HG03039 (cell line): Measurements from ENCODE around the gene PLPPR2.
"Not testable (repeated sequence)": the region's sequence is repeated elsewhere in the genome, so short reads cannot be mapped to it uniquely, and the experiment has no call there.

Source experiments
- ATAC-seq: cut with Tn5 transposase; IDR thresholded peaks from one replicate; pipeline ENCODE4 v1.9.1; 2021; ENCODE audit warnings: mild to moderate bottlenecking, moderate library complexity; ENCODE audit not compliant: unreplicated experiment

Gene PLPPR2, protein sequence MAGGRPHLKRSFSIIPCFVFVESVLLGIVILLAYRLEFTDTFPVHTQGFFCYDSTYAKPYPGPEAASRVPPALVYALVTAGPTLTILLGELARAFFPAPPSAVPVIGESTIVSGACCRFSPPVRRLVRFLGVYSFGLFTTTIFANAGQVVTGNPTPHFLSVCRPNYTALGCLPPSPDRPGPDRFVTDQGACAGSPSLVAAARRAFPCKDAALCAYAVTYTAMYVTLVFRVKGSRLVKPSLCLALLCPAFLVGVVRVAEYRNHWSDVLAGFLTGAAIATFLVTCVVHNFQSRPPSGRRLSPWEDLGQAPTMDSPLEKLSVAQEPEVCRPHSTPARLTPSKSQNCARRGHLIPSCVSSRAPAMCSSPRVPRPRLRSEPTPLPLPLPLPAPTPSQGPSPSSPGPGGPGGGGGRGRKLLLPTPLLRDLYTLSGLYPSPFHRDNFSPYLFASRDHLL

DNA sequence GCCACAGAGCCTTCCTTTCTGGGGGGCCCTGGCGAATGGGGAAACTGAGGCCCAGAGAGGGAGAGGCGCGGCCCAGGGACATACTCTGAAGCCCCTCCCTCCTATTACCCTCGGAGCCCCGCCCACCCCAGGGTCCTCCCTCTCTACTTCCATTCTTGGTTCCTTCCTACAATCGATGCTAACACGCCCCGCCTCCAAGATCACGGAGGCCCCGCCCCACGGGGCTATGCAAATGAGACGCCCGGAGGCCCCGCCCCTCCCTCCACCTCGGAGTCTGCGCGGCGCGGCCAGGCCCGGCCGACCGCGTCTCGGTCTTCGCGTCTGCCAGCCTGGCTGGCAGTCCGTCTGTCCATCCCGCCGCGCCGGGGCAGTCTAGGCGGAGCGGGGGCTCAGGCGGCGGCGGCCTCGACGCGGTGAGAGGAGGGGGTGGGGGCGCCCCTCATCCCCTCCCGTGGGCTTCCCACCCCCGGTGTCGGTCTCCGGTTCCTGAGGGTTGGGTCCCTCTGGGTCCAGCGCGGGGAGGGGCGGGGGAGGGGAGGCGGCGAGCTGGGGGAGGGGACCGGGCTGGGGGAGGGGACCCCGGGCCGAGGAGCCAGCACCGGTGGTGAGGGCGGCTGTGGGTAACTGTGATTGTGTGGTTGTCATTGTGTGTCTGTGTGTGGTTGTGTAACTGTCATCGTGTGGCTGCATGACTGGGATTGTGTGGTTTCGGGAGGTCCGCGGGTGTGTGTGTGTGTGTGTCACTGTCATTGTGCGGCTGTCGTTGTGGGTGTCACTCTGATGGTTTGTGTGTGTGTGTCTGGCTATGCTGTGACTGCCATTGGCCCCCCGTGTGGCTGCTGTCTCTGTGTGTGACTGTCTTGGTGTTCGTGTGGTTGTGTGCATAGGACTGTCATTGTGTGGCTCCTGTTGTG, at the start of gene PLPPR2:
Gene PLPPR2 (plus strand): TSS at position 273 of the 914 bp plus-strand sequence. CDS start 2,242 bp downstream, outside the sequence.
- ATAC-seq: no peak

DNA sequence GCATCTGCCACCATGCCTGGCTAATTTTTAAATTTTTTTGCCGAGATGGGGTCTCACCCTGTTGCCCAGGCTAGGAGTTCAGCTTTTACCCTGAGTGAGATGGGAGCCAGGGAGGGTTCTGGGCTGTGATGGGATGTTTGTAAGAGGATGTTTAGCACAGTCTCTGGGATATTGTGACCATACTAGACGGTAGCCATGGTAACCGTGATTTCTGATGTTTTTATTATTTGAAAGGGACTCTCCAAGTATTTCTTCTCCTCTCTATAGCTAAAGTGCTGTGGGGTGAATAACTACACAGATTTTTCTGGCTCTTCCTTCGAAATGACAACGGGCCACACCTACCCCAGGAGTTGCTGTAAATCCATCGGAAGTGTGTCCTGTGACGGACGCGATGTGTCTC, 48.9 kb upstream of the PLPPR2 start:
- ATAC-seq: no peak

DNA sequence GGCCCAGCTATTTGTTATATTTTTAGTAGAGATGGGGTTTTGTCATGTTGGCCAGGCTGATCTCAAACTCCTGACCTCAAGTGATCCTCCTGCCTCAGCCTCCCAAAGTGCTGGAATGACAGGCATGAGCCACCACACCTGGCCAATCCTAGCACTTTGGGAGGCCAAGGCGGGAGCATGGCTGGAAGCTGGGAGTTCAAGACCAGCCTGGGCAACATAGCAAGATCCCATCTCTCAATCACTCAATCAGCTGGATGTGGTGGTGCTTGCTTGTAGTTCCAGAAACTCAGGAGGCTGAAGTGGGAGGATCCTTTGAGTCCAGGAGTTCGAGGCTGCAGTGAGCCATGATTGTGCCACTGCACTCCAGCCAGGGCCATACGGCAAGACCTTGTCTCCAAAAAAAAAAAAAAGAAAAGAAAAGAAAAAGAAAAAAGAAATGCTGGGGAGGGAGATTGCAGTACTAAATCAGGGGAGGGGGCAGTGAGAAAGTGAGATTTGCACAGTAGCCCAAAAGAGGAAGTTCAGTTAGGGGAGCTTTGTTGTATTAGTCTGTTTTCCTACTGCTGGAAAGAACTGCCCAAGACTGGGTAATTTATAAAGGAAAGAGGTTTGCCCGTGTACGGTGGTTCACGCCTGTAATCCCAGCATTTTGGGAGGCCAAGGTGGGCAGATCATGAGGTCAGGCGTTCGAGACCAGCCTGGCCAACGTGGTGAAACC, 34.8 kb upstream of the PLPPR2 start:
- not testable (repeated sequence) for ATAC-seq

DNA sequence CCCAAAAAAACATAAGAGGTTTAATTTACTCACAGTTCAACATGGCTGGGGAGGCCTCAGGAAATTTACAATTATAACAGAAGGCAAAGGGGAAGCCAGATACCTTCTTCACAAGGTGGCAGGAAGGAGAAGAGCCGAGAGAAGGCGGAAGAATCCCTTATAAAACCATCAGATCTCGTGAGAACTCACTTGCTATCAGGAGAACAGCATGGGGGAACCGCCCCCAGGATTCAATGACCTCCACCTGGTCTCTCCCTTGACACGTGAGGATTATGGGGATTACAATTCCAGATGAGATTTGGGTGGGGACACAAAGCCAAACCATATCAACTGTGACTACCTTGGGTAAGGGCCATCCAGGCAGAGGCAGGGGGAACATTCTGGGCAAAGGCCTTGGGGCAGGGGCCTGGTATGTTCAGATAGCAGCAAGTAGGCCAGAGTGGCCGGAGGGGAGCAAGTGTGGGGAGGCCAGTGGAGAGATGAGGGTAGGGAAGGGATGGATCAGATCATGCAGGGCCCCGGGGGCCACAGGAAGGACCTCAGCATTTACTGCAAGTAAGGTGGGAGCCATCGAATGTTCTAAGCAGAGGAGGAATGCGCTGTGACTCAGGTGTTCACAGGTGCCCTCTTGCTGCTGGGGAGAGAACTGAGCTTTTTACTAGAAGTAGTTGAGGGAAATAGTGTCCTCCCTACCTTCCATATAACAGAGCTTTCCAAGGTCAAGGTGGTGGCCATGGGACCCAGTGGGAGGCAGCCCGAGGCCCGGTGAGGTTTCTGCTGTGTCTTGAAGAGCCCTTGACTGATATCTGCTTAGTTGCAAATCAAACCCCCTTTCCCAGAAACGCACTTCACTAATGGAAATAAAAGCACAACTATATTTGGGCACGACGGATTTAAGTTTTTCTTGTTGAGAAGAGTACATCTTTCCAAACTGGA, 33.8 kb upstream of the PLPPR2 start:
- ATAC-seq: no peak

DNA sequence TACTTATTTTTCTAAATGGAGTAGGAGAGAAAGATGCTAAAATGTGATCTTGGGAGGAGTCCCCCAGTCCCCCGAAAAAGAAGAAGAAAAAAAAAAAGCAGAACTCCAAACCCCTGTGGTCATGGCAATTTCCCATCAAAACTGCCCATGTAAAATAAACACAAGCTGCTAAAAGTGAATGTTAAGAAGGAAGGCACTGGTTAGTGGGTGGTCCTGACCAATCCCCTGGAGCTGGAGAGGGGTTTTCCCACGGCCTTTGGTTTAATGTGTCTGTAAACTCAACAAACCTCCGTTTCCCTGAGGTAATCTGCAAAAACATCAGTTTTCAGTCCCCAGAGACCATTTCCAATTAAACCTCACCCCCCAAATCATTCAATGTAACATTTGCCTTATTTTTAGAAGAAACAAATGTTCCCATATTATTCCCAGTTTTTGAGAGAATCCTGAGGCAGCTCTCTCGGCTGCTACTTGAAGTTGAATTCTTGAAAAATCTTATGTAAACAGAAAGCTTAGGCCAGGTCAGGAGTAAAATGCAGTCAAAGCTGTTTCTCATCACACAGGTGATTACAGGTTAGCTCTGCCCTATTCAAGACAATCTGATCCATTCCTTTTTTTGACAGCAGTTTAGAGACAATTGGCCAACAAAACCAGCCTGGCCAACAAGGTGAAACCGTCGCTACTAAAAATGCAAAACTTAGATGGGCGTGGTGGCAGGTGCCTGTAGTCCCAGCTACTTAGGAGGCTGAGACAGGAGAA, 32.8 kb upstream of the PLPPR2 start:
- no peak for ATAC-seq

DNA sequence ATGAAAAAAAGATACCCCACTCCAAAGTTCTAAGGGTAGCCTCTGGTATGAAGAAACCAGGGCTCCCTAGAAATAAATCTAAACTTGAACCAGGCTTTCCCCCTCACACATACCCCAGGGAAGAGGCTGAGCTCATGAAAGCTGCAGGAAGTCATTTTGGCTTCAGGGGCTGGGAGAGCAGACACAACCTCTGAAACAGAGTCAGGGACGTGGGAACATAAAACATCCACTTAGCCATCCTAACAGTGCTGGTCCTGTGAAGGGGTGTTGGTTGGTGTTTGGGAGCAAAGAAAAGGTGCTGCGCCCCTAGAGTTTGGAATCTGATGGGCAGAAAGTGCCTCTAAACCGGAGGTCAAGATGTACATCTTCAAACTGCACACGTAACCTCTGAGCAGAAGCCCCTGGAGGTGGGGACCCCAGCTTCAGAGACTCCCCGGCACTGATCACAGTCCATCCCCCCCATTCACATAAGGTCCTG, 31.6 kb upstream of the PLPPR2 start:
- ATAC-seq: no peak

DNA sequence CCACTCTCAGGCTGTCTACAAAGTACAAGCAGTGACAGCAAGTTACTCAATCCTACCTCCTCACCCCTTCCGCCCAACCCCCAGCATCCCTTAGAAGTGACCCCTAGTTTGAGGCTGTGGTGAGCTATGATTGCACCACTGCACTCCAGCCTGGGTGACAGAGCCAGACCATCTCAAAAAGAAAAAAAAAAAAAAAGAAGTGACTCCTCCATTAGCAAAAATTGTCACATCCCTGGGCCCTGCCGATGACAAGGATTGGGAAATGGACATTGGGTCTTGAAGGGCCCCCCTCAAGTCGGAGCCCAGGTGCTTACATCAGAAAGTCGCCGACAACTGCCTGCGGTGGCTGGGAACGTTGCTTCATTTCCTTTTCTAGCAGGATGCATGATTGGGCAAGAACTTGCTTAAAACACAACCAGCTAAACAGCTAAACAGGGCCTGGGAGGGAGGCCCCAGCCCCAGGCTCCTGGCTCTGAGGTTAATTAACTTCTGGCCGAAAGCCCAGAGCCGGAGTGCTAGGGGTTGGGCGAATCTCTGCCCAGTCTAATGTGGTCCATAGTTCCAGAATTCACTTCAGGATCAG, 31.1 kb upstream of the PLPPR2 start:
- no peak for ATAC-seq

DNA sequence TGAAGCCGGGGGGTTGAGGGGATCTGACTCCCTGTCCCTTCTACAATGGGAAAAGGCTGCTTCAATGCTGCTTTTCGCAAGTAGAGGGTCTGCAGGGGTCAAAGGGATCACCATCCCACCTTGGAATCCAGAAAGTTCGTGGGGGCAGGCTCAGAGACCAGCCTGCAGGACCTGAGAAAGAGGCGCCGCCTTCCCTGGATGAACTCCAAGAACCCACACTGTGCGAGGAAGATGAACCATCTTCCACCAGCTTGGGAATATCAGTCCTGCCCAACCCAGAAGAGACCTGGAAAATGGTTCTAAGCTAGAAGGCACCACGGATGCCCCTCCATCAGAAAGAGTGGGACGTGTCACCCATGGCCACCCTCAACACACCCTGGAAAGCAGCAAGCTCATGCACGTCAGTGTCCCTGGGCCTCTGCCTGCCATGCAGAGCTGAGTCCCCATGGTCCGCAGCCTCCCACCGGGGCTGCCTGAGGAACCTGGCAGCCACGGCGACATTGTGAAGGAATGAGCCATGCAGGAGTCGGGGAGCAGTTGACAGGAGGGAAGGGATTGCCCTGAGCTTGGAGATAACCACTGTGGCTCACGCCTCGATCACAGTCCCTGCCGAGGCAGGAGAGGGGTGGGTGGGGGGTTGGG, 30.4 kb upstream of the PLPPR2 start:
- ATAC-seq: no peak

DNA sequence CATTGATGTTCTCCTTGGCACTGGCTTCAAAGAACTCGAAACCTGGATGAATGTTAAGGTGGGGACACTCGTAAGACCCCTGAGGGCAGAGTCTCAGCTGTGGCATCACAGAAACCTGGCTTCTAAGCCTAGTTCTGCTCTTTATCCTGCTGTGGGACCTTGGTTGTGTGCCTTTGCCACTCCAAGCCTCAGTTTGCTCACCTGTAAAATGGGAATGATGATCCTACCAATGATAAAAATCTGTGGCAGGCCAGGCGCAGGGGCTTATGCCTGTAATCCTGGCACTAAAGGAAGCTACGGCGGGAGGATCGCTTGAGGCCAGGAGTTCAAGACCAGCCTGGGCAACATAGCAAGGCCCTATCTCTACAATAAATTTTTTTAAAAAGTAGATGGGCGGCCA, 29.7 kb upstream of the PLPPR2 start:
- no peak for ATAC-seq

DNA sequence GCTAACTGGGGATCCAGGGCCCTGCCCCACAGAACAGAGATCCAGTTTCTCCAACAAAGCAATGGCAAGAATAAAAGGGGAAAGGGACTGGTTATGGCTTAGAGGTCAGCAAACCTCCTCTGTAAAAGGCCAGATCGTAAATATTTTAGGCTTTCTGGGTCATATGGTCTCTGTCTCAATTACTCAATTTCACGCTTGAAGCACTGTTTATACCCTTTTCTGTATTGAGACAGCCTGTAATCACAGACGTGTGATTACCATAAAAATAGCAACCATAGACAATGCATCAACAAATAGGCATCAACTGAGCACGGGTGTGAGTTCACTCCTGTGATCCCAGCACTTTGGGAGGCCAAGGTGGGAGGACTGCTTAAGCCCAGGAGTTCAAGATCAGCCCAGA, 25.1 kb upstream of the PLPPR2 start:
- no peak for ATAC-seq

DNA sequence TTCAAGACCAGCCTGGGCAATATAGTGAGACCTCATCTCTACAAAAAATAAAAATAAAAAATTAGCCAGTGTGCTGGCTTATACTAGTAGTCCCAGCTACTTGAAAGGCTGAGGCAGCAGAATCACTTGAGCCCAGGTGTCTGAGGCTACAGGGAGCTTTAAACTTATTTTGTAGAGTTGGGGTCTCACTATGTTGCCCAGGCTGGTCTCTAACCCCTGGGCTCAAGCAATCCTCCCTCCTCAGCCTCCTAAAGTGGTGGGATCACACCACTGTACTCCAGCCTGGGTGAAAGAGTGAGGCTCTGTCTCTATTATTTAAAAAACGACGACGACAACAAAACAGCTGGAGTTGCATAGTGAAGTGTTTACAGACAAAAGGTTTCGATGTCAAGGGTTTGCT, 23.7 kb upstream of the PLPPR2 start:
- ATAC-seq: no peak

DNA sequence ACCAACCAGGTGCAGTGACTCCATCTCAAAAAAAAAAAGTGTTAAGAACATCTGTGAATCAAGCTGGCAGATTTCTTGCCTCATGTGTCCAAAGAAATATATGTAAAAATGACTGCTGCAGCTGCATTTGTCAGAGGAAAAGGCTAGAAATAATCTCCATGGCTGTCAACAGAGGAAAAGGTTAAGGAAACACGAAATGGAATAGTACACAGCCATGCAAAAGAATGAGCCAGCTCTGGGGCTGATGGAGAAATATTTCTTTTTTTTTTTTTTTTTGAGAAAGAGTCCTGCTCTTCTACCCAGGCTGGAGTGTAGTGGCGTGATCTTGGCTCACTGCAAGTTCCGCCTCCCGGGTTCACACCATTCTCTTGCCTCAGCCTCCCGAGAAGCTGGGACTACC, 22.4 kb upstream of the PLPPR2 start:
- ATAC-seq: no peak

DNA sequence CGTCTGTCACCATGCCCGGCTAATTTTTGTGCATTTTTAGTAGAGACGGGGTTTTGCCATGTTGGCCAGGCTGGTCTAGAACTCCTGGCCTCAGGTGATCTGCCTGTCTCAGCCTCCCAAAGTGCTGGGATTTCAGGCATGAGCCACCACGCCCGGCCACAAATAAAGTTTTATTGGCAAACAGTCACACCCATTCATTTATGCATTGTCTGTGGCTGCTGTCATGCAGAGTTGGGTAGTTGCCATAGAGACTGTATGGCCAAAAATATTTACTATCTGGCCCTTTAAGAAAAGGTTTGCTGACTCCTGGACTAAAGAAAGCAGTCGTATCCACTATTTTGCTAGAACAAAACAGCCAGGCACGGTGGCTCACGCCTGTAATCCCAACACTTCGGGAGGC, 21.4 kb upstream of the PLPPR2 start:
- not testable (repeated sequence) for ATAC-seq

DNA sequence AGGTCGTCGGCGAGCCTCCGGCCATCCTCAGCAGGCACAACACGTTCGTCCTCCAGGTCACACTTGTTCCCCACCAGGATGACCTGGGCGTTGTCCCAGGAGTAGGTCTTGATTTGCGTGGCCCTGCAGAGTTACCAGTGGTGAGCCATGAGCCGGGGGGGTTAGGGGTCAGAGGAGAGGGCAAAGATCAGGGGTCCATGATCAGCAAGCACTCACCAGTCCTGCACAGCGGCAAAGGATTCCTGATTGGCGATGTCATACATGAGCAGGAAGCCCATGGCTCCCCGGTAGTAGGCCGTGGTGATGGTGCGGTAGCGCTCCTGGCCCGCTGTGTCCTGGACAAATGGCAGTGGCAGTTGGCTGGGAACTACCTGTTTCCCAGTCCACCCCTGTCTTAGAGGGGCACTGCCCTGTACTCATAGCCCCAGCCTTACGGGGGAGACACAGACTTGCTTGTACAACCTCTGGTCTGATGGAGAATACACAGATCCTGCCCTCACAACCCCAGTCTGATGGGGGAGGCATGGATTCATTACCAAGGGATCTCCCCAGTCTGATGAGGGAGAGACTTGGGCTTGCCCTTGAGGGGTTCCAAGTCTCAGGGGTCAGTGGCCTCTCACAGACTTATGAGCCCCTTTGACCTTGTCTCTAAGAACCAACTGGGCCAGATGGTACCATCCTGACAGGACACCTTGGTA, 19.6 kb upstream of the PLPPR2 start:
- ATAC-seq: no peak

DNA sequence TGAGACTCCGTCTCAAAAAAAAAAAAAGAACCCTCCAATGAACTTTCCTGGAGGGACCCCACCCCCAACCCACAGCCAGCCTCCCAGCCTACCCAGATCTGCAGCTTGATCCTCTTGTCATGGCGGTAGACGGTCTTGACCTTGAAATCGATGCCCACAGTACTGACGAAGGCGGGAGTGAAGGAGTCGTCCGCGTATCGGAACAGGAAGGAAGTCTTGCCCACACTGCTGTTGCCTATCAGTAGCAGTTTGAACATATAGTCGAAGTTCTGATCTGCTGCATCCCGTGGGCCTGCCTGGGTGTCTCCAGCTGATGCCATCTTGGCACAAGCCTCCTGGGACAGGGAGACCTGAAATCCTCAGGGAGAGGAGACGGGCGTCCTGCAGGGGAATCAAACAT, 18.2 kb upstream of the PLPPR2 start:
- ATAC-seq: no peak

DNA sequence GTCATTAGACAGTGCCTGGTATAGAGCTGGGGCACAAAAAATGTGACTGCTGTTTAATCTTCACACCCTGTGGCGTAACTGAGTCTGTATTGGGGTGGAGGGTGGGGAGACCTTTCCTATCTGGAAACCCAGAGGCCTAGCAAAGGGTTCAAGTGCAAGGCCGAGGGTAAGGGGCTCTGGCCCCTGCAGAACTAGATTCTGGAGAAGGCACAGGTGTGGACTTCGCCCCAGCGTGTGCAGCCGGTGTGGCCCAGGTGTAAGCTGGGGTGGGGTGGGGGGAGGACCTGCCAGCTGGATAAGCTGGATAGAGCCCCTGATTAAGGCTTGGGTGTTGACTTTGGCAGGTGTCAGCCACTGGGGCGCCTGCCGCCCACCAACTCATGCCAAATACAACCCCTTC, 17.1 kb upstream of the PLPPR2 start:
- ATAC-seq: no peak

DNA sequence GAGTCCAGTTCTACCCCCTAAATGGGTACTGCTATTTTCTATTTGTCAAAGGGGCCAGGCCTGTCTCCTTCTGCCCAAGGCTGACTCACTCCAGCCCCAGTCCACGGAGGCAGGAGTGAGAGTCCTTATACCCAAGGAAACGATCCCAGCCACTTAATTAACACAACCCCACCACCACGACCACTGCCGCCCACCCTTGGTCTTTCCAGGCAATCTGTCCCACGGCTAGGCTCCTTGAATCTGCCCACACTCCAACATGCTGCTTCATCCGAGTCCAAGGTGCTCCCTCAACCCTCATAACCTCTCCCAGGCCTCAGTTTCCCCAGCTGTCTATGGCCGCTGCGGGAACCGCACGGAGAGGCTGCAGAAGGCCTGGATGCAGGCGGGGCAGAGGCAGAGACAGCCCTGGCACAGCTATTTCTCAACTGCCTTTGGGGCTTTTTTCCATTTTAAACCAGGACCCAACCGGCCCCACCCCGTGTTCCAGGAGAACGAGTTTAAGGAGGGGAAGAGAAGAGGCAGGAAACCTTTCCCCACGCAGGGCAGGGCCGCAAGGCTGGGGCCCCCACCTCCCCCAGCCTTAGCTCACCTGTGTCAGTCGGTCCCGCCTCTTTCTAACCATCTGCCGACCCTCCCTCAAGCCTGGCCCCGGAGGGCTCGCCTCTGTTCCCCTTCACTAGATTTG, 16.5 kb upstream of the PLPPR2 start:
- ATAC-seq: no peak
